Activated naive CD8-positive, alpha-beta T cell treated with anti-CD3 and anti-CD28 coated beads, Interleukin-2, amount 10 ng/mL, durations not matched to agents 7 days and 5 days (primary cell): Measurements from ENCODE around the gene ALOX5AP. TPM values are rescaled to one million over a fixed set of nuclear protein-coding genes. Genes with fewer than 3 reads are reported as not detected.

Experiments used
- ATAC-seq: fragments of 150-1000 bp; cut with Tn5 transposase; one replicate; pipeline ENCODE4 v1.10.0; 2021; ENCODE audit warnings: low read depth, moderate library complexity
- POLR2A ChIA-PET: fragments of 350-600 bp; sonication (Branson Sonifier 250); formaldehyde crosslinking; loops from one replicate; lab custom pipeline; 2021; ENCODE audit warnings: antibody characterized with exemption; lab: Charles Lee
- DNase-seq: peaks from one replicate; pipeline ENCODE4 v3.0.0; 2021
- H3K27ac Mint-ChIP-seq: one replicate; pipeline ENCODE4 v1.8.0; 2022; ENCODE audit warnings: mild to moderate bottlenecking, mixed read lengths
- H3K27me3 Mint-ChIP-seq: one replicate; pipeline ENCODE4 v1.8.0; 2022; ENCODE audit warnings: mild to moderate bottlenecking, moderate library complexity, mixed read lengths
- H3K36me3 Mint-ChIP-seq: one replicate; pipeline ENCODE4 v1.8.0; 2021; ENCODE audit warnings: mild to moderate bottlenecking, mixed read lengths
- H3K4me1 Mint-ChIP-seq: one replicate; pipeline ENCODE4 v1.8.0; 2021; ENCODE audit warnings: mixed read lengths
- H3K4me3 Mint-ChIP-seq: one replicate; pipeline ENCODE4 v1.8.0; 2022; ENCODE audit warnings: mild to moderate bottlenecking, moderate library complexity, mixed read lengths
- H3K9me3 Mint-ChIP-seq: one replicate; pipeline ENCODE4 v1.8.0; 2021; ENCODE audit warnings: mixed read lengths
- total RNA-seq, 2 experiments: library from RNA; stranded (reverse); gene quantifications; one replicate each; pipeline ENCODE4 v1.2.3, GENCODE V29; 2021

The ALOX5AP gene
- total RNA-seq, 2 experiments from 2014 or later = 61.3 to 63.3 TPM

- ATAC-seq (no peak), DNase-seq (peak; percentile 29)
- Mint-ChIP-seq H3K4me3 (peak overlapping the region; percentile 92), H3K27me3 (no peaks in the 10 kb centered on the region), H3K27ac (peak overlapping the region; percentile 96), H3K4me1 (peaks cover 49% of the 10 kb centered on the region), H3K9me3 (no peaks in the 10 kb centered on the region), H3K36me3 (peaks cover 4% of the 10 kb centered on the region)
- POLR2A ChIA-PET = interaction anchor here (0.8 to 1.3 kb wide), 6 partner anchors 15 to 271 kb away, joined by 3 to 4 read pairs (median 3); partner anchors contain the start of genes HMGB1 and USPL1
Observed at GRCh38 chr13:30736461-30737320, 1.3 kb downstream of the ALOX5AP start.

- Mint-ChIP-seq H3K27me3 (no peaks in the 10 kb centered on the region), H3K4me3 (peak overlapping the region; percentile 92), H3K36me3 (peaks cover 4% of the 10 kb centered on the region), H3K4me1 (peaks cover 48% of the 10 kb centered on the region), H3K27ac (peak overlapping the region; percentile 96), H3K9me3 (no peaks in the 10 kb centered on the region)
- POLR2A ChIA-PET = interaction anchor here (0.6 to 1.2 kb wide), 6 partner anchors 14 to 272 kb away, joined by 3 to 4 read pairs (median 3); partner anchors contain the start of genes HMGB1 and USPL1
- DNase-seq = peak; percentile 31
- ATAC-seq = no peak
Observed at GRCh38 chr13:30737511-30738337, 2.4 kb downstream of the ALOX5AP start.

- H3K36me3 Mint-ChIP-seq = peaks cover 13% of the 10 kb centered on the region
Observed at GRCh38 chr13:30738526-30739236, 3.3 kb downstream of the ALOX5AP start.

GRCh38 chr13:30739237-30739528 lies 3.8 kb downstream of the ALOX5AP start:
- ATAC-seq = no peak
- Mint-ChIP-seq H3K27me3 (no peaks in the 10 kb centered on the region), H3K9me3 (no peaks in the 10 kb centered on the region), H3K4me3 (no peak overlapping the region), H3K36me3 (peaks cover 15% of the 10 kb centered on the region), H3K4me1 (peaks cover 60% of the 10 kb centered on the region), H3K27ac (peak overlapping the region; percentile 31)
- POLR2A ChIA-PET = interaction anchor here (1.5 to 2.2 kb wide), 2 partner anchors 49 to 122 kb away, joined by 4 to 18 read pairs; partner anchors contain the start of gene USPL1
- DNase-seq = peak; percentile 19

More at GRCh38 chr13:30738526-30739236, 3.3 kb downstream of the ALOX5AP start:
- POLR2A ChIA-PET = interaction anchor here (2.2 kb wide), 1 partner anchor 121 kb away, joined by 18 read pairs; the partner anchor contains the start of gene USPL1
- peak; percentile 22 for DNase-seq
- peak overlapping the region; percentile 28 for H3K4me3 Mint-ChIP-seq
- peak overlapping the region; percentile 47 for H3K27ac Mint-ChIP-seq
- peaks cover 55% of the 10 kb centered on the region for H3K4me1 Mint-ChIP-seq
- H3K27me3 Mint-ChIP-seq = no peaks in the 10 kb centered on the region
- H3K9me3 Mint-ChIP-seq = no peaks in the 10 kb centered on the region
- no peak for ATAC-seq

- ATAC-seq = peak; percentile 63
- Mint-ChIP-seq H3K36me3 (peaks cover 23% of the 10 kb centered on the region), H3K4me1 (peaks cover 61% of the 10 kb centered on the region), H3K27ac (peak overlapping the region; percentile 89), H3K4me3 (peak overlapping the region; percentile 78), H3K27me3 (no peaks in the 10 kb centered on the region), H3K9me3 (no peaks in the 10 kb centered on the region)
- DNase-seq = peak; percentile 36
- POLR2A ChIA-PET = interaction anchor here (0.5 to 2.2 kb wide), 6 partner anchors 16 to 363 kb away, joined by 3 to 18 read pairs (median 3); partner anchors contain the start of gene USPL1
Observed at GRCh38 chr13:30739761-30740642, 4.7 kb downstream of the ALOX5AP start.

- H3K4me1 Mint-ChIP-seq = peaks cover 63% of the 10 kb centered on the region
- ATAC-seq (no peak), DNase-seq (no peak)
- H3K27ac Mint-ChIP-seq = peak overlapping the region; percentile 27
- H3K4me3 Mint-ChIP-seq = no peak overlapping the region
- H3K9me3 Mint-ChIP-seq = no peaks in the 10 kb centered on the region
- POLR2A ChIA-PET = interaction anchor here (0.6 kb wide), 1 partner anchor 249 kb away, joined by 4 read pairs; no protein-coding TSS in a partner anchor
- H3K36me3 Mint-ChIP-seq = peaks cover 44% of the 10 kb centered on the region
- H3K27me3 Mint-ChIP-seq = no peaks in the 10 kb centered on the region
Observed at GRCh38 chr13:30742901-30743300, 7.6 kb downstream of the ALOX5AP start.

- H3K36me3 Mint-ChIP-seq = peaks cover 44% of the 10 kb centered on the region
- H3K27ac Mint-ChIP-seq = peak overlapping the region; percentile 27
- ATAC-seq = peak; percentile 1
- peak overlapping the region; percentile 57 for H3K4me3 Mint-ChIP-seq
- no peaks in the 10 kb centered on the region for H3K9me3 Mint-ChIP-seq
- H3K4me1 Mint-ChIP-seq = peaks cover 57% of the 10 kb centered on the region
- H3K27me3 Mint-ChIP-seq = no peaks in the 10 kb centered on the region
- POLR2A ChIA-PET = interaction anchor here (0.6 to 0.7 kb wide), 3 partner anchors 8 to 249 kb away, joined by 3 to 4 read pairs (median 4); partner anchors contain the start of gene ALOX5AP
- DNase-seq = no peak
Observed at GRCh38 chr13:30743319-30744055, 8.1 kb downstream of the ALOX5AP start.

GRCh38 chr13:30744056-30744680 lies 8.8 kb downstream of the ALOX5AP start:
- peaks cover 2% of the 10 kb centered on the region for H3K9me3 Mint-ChIP-seq
- ATAC-seq (peak; percentile 86), DNase-seq (peak; percentile 72)
- POLR2A ChIA-PET = interaction anchor here (0.6 to 0.7 kb wide), 2 partner anchors 9 to 119 kb away, joined by 3 to 4 read pairs; partner anchors contain the start of gene ALOX5AP
- peaks cover 51% of the 10 kb centered on the region for H3K4me1 Mint-ChIP-seq
- H3K36me3 Mint-ChIP-seq = peaks cover 50% of the 10 kb centered on the region
- H3K4me3 Mint-ChIP-seq = peak overlapping the region; percentile 57
- H3K27me3 Mint-ChIP-seq = no peaks in the 10 kb centered on the region
- peak overlapping the region; percentile 70 for H3K27ac Mint-ChIP-seq

- DNase-seq (no peak), ATAC-seq (no peak)
- H3K27ac Mint-ChIP-seq = no peak overlapping the region
- peak overlapping the region; percentile 57 for H3K4me3 Mint-ChIP-seq
- H3K27me3 Mint-ChIP-seq = no peaks in the 10 kb centered on the region
- POLR2A ChIA-PET = no interaction called here
- peaks cover 54% of the 10 kb centered on the region for H3K36me3 Mint-ChIP-seq
- peaks cover 2% of the 10 kb centered on the region for H3K9me3 Mint-ChIP-seq
- H3K4me1 Mint-ChIP-seq = peaks cover 50% of the 10 kb centered on the region
Observed at GRCh38 chr13:30744681-30745077, 9.3 kb downstream of the ALOX5AP start.

- Mint-ChIP-seq H3K36me3 (peaks cover 65% of the 10 kb centered on the region), H3K9me3 (peaks cover 10% of the 10 kb centered on the region), H3K27ac (no peak overlapping the region), H3K4me1 (peaks cover 46% of the 10 kb centered on the region), H3K27me3 (no peaks in the 10 kb centered on the region), H3K4me3 (peak overlapping the region; percentile 25)
- POLR2A ChIA-PET = no interaction called here
- ATAC-seq (no peak), DNase-seq (no peak)
Observed at GRCh38 chr13:30745906-30746686, 10.8 kb downstream of the ALOX5AP start.
